ENCODE results near the gene CFAP46. TPM values are rescaled to one million over a fixed set of nuclear protein-coding genes. Genes with fewer than 3 reads are reported as not detected.

CFAP46 gene
- total and polyA plus RNA-seq, 2 of the 8 experiments (the other 6 are each of a cell fraction or from before 2014, with no cell fraction given), result 2.6 to 4.8 TPM

GRCh38 chr10:132837905-132838304 is 104.5 kb downstream of the CFAP46 start (continued):
- TF ChIP-seq RNF2 (IDR thresholded peaks at IDR 0.05; ENCODE audit: borderline replicate concordance, low read depth, low read length, missing control alignments, poor library complexity, severe bottlenecking) (no peak), EP300 (IDR thresholded peaks at IDR 0.05; ENCODE audit: borderline replicate concordance in 1 of 2, low read depth in 2 of 2, low read length in 2 of 2) (no peak), SIX5 (IDR thresholded peaks at IDR 0.05; ENCODE audit: low read depth, low read length) (no peak), SIRT6 (IDR thresholded peaks at IDR 0.05; ENCODE audit: low read length) (no peak), CHD7 (IDR thresholded peaks at IDR 0.05; ENCODE audit: insufficient replicate concordance, low read length) (no peak)
